Measurements from ENCODE around the gene GFRA4. TPM values are rescaled to one million over a fixed set of nuclear protein-coding genes. Genes with fewer than 3 reads are reported as not detected.

GFRA4 gene
- total RNA-seq, 1 experiment from 2014 or later, result not detected

DNA sequence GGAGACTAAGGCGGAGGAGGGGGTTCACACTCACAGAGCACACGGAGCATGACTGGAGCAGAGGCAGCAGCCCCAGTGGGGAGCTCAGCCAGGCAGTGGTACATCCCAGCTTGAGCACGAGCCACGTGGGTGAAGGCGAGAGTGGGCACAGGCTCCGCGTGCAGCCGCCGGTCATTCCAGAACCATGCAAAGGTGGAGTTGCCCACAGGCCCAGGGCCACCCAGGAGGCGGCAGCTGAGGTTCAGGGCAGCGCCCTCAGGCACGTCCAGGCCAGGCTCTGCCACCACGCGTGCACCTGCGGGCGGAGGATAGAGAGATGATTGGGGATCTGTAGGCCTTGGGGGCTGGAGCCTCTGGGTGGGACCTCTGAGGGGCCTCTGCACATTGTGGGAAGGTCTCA is 28.1 kb upstream of the GFRA4 start:
- no peak for DNase-seq
- H3F3A ChIP-seq (ENCODE audit: insufficient read depth, low read depth), result no peaks in the 10 kb centered on the region
- no peak overlapping the region for H3K27ac ChIP-seq
- H3K27me3 ChIP-seq (ENCODE audit: insufficient read depth, low read depth), result peaks cover 13% of the 10 kb centered on the region; the same call in 1 of the 2 replicates
- ChIA-PET POLR2A (ENCODE audit: unreplicated experiment) (no interaction called here), CTCF (no interaction called here)
- no TSS peak for BruUV-seq (replicated peaks)
- no peaks in the 10 kb centered on the region for H3K4me1 ChIP-seq (replicated peaks; ENCODE audit: insufficient read depth)
- no peak overlapping the region for H2AFZ ChIP-seq
- peaks cover 2% of the 10 kb centered on the region; the same call in 1 of the 2 replicates for H3K9me3 ChIP-seq (ENCODE audit: insufficient read depth, low read depth)
- no peak overlapping the region for H3K4me2 ChIP-seq
- no peaks in the 10 kb centered on the region for H4K20me1 ChIP-seq (ENCODE audit: insufficient read depth)
- no peak overlapping the region for H3K4me3 ChIP-seq
- H3K36me3 ChIP-seq (ENCODE audit: low read depth), result no peaks in the 10 kb centered on the region
- TF ChIP-seq, protein P1, sequence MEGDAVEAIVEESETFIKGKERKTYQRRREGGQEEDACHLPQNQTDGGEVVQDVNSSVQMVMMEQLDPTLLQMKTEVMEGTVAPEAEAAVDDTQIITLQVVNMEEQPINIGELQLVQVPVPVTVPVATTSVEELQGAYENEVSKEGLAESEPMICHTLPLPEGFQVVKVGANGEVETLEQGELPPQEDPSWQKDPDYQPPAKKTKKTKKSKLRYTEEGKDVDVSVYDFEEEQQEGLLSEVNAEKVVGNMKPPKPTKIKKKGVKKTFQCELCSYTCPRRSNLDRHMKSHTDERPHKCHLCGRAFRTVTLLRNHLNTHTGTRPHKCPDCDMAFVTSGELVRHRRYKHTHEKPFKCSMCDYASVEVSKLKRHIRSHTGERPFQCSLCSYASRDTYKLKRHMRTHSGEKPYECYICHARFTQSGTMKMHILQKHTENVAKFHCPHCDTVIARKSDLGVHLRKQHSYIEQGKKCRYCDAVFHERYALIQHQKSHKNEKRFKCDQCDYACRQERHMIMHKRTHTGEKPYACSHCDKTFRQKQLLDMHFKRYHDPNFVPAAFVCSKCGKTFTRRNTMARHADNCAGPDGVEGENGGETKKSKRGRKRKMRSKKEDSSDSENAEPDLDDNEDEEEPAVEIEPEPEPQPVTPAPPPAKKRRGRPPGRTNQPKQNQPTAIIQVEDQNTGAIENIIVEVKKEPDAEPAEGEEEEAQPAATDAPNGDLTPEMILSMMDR (conservative IDR thresholded peaks at IDR 0.05), result no peak
- no peak for TF ChIP-seq EZH2 (IDR thresholded peaks at IDR 0.05; ENCODE audit: low read depth)
- H3K79me2 ChIP-seq (ENCODE audit: low read depth), result no peaks in the 10 kb centered on the region
- intact Hi-C loops (cut with micrococcal nuclease; ENCODE audit: unreplicated experiment), result no loop called here
- H3K9me2 ChIP-seq (ENCODE audit: insufficient read depth), result no peaks in the 10 kb centered on the region

DNA sequence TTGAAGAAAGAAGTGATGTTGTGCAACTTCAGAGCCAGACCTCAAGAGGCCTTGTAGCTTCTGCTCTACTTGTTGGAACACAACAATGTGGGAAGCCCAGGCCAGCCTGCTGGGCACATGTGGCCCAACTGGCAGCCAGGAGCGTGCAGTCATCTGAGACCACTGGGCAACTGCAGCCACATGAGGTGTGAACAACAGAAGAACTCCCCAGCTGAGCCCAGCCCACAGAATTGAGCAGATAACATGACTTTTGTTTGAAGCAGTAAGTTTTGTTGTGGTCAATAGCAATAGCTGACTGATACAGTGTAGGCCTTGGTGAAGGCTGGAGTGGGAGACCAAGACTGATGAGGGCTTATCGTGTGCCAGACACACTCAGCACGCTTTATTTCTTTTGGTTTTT is 27.2 kb upstream of the GFRA4 start:
- no TSS peak for BruUV-seq (replicated peaks)
- POLR2A ChIA-PET (ENCODE audit: unreplicated experiment), result no interaction called here
- DNase-seq, result no peak
- TF ChIP-seq, protein P1 (conservative IDR thresholded peaks at IDR 0.05), result no peak
- no peak for TF ChIP-seq EZH2 (IDR thresholded peaks at IDR 0.05; ENCODE audit: low read depth)
- Histone ChIP-seq H2AFZ (no peak overlapping the region), H4K20me1 (ENCODE audit: insufficient read depth) (no peaks in the 10 kb centered on the region), H3K4me2 (no peak overlapping the region), H3K27ac (no peak overlapping the region), H3K36me3 (ENCODE audit: low read depth) (no peaks in the 10 kb centered on the region), H3K4me1 (replicated peaks; ENCODE audit: insufficient read depth) (no peaks in the 10 kb centered on the region), H3K79me2 (ENCODE audit: low read depth) (no peaks in the 10 kb centered on the region), H3K4me3 (no peak overlapping the region), H3K27me3 (ENCODE audit: insufficient read depth, low read depth) (peaks cover 18% of the 10 kb centered on the region; the same call in 1 of the 2 replicates), H3K9me2 (ENCODE audit: insufficient read depth) (no peaks in the 10 kb centered on the region), H3K9me3 (ENCODE audit: insufficient read depth, low read depth) (no peaks in the 10 kb centered on the region), H3F3A (ENCODE audit: insufficient read depth, low read depth) (no peaks in the 10 kb centered on the region)
- intact Hi-C loops (cut with micrococcal nuclease; ENCODE audit: unreplicated experiment), result no loop called here
- CTCF ChIA-PET, result no interaction called here

DNA sequence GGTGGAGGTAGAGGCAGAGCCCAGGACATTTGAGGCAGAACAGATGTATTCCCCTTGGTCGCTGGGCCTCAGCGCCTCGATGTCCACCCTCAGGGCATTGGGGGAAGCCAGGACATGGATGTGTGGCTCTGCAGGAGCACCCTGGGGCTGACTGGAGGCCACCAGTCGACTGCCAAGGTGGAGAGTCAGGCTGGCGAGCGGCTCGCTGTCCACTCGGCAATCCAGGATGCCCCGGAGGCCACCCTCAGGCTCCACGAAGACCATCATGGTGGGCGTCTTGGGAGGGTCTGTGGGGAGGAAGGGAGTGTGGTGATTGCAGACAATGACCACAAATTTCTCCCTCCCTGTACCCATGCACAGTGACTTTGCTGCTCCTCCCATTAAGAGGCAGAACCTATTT is 26.8 kb upstream of the GFRA4 start:
- TF ChIP-seq EZH2 (IDR thresholded peaks at IDR 0.05; ENCODE audit: low read depth), result no peak
- TF ChIP-seq, protein P1 (conservative IDR thresholded peaks at IDR 0.05), result no peak
- no peak overlapping the region for H3K4me2 ChIP-seq
- ChIA-PET POLR2A (ENCODE audit: unreplicated experiment) (no interaction called here), CTCF (no interaction called here)
- no peaks in the 10 kb centered on the region for H3K79me2 ChIP-seq (ENCODE audit: low read depth)
- no peaks in the 10 kb centered on the region for H4K20me1 ChIP-seq (ENCODE audit: insufficient read depth)
- DNase-seq, result no peak
- no peak overlapping the region for H3K27ac ChIP-seq
- no peaks in the 10 kb centered on the region for H3K9me3 ChIP-seq (ENCODE audit: insufficient read depth, low read depth)
- no peak overlapping the region for H3K4me3 ChIP-seq
- H3K4me1 ChIP-seq (replicated peaks; ENCODE audit: insufficient read depth), result no peaks in the 10 kb centered on the region
- intact Hi-C loops (cut with micrococcal nuclease; ENCODE audit: unreplicated experiment), result no loop called here
- peaks cover 18% of the 10 kb centered on the region; the same call in 1 of the 2 replicates for H3K27me3 ChIP-seq (ENCODE audit: insufficient read depth, low read depth)
- BruUV-seq (replicated peaks), result no TSS peak
- H3K9me2 ChIP-seq (ENCODE audit: insufficient read depth), result no peaks in the 10 kb centered on the region
- no peaks in the 10 kb centered on the region for H3K36me3 ChIP-seq (ENCODE audit: low read depth)
- no peaks in the 10 kb centered on the region for H3F3A ChIP-seq (ENCODE audit: insufficient read depth, low read depth)
- no peak overlapping the region for H2AFZ ChIP-seq

Measured in PC-9 (cell line).